GM12872 (cell line): ENCODE results near the gene GALK1.

ENCODE experiments used
- CTCF ChIP-seq: IDR thresholded peaks from 3 replicates; pipeline ENCODE4 v1.5.1; 2011; ENCODE audit warnings: low read depth, mild to moderate bottlenecking, low read length, moderate library complexity; ENCODE audit not compliant: insufficient read depth

Gene GALK1

GRCh38 chr17:75743625-75744206 lies 21.3 kb downstream of the GALK1 start:
- TF ChIP-seq CTCF, result no peak

GRCh38 chr17:75742337-75742736 lies 22.7 kb downstream of the GALK1 start:
- no peak for TF ChIP-seq CTCF

GRCh38 chr17:75740631-75741077 lies 24.3 kb downstream of the GALK1 start:
- no peak for TF ChIP-seq CTCF

GRCh38 chr17:75740215-75740614 lies 24.8 kb downstream of the GALK1 start:
- no peak for TF ChIP-seq CTCF

GRCh38 chr17:75739801-75740200 lies 25.2 kb downstream of the GALK1 start:
- no peak for TF ChIP-seq CTCF

- TF ChIP-seq CTCF, result no peak
Measured at GRCh38 chr17:75739174-75739573, 25.8 kb downstream of the GALK1 start.

GRCh38 chr17:75738218-75738802 lies 26.7 kb downstream of the GALK1 start:
- no peak for TF ChIP-seq CTCF
